H1 (cell line): ENCODE measurements around the gene ZBTB25. TPM values are rescaled to one million over a fixed set of nuclear protein-coding genes. Genes with fewer than 3 reads are reported as not detected.

Experiments used
- CTCF ChIA-PET: fragments of 300-600 bp; sonication (Branson Sonifier 250); formaldehyde crosslinking; loops from one replicate; lab custom pipeline; 2021; ENCODE audit not compliant: partially characterized antibody; lab: Charles Lee
- POLR2A ChIA-PET: fragments of 300-600 bp; sonication (Branson Sonifier 250); formaldehyde crosslinking; loops from one replicate; lab custom pipeline; 2021; ENCODE audit warnings: inconsistent platforms; ENCODE audit not compliant: partially characterized antibody; lab: Charles Lee
- DNase-seq, 2 experiments: peaks; one replicate each; pipeline versions ENCODE4 v3.0.0 to v3.0.0-alpha.2; 2010 to 2022; ENCODE audit warnings: low spot score in 2 of 2, low read depth in 1 of 2, mixed read lengths in 1 of 2
- FAIRE-seq: peaks from 2 replicates; lab custom pipeline; 2011; peaks lifted over from hg19 to GRCh38; lab: Jason Lieb, UNC
- H2AFZ ChIP-seq: 2 replicates; pipeline ENCODE4 v1.8.1; 2012; ENCODE audit warnings: low read length, inconsistent platforms
- H2AK5ac ChIP-seq: 2 replicates; pipeline ENCODE4 v1.6.1; 2013; ENCODE audit warnings: low read depth, low read length
- H2BK120ac ChIP-seq: replicated peaks from 2 replicates; pipeline ENCODE3; 2013; ENCODE audit warnings: low read depth, low read length, inconsistent platforms
- H2BK12ac ChIP-seq: 2 replicates; pipeline ENCODE4 v1.6.1; 2013; ENCODE audit warnings: low read depth, low read length
- H2BK15ac ChIP-seq: 2 replicates; pipeline ENCODE4 v1.6.1; 2013; ENCODE audit warnings: low read length
- H2BK20ac ChIP-seq: 2 replicates; pipeline ENCODE4 v1.6.1; 2013; ENCODE audit warnings: low read length
- H2BK5ac ChIP-seq: 2 replicates; pipeline ENCODE4 v1.6.1; 2013; ENCODE audit warnings: low read depth, low read length
- H3K14ac ChIP-seq: 2 replicates; pipeline ENCODE4 v1.6.1; 2013; ENCODE audit warnings: inconsistent platforms; ENCODE audit not compliant: insufficient read length
- H3K18ac ChIP-seq: 2 replicates; pipeline ENCODE4 v1.6.1; 2013; ENCODE audit warnings: low read length; ENCODE audit errors: extremely low read depth
- H3K23ac ChIP-seq: 2 replicates; pipeline ENCODE4 v1.6.1; 2013; ENCODE audit warnings: inconsistent platforms; ENCODE audit not compliant: insufficient read length
- H3K23me2 ChIP-seq: 2 replicates; pipeline ENCODE4 v1.6.1; 2013; ENCODE audit warnings: low read depth, low read length
- H3K27ac ChIP-seq: 2 replicates; pipeline ENCODE4 v1.6.1; 2011; ENCODE audit warnings: low read depth, low read length, inconsistent platforms
- H3K27me3 ChIP-seq, 4 experiments: replicated peaks in 1 of 4; 1 replicate in 1 of 4; 2 replicates in 3 of 4; pipeline versions ENCODE4 v1.6.1 to v1.8.1; 2011 to 2013; ENCODE audit warnings: low read length in 3 of 4, mild to moderate bottlenecking in 3 of 4, inconsistent platforms in 2 of 4, mixed read lengths in 2 of 4, moderate library complexity in 1 of 4; ENCODE audit not compliant: control insufficient read depth in 3 of 4, insufficient read depth in 3 of 4; ENCODE audit errors: extremely low read depth in 1 of 4
- H3K36me3 ChIP-seq, 4 experiments: 2 replicates each; pipeline versions ENCODE4 v1.6.1 to v1.8.1; 2011 to 2013; ENCODE audit warnings: mild to moderate bottlenecking in 4 of 4, low read length in 3 of 4, moderate library complexity in 2 of 4, control low read depth in 1 of 4, inconsistent platforms in 1 of 4; ENCODE audit not compliant: insufficient read depth in 4 of 4, control insufficient read depth in 2 of 4
- H3K4ac ChIP-seq: replicated peaks from 2 replicates; pipeline ENCODE3; 2013; ENCODE audit warnings: low read length, low read depth, mixed read lengths, inconsistent platforms; ENCODE audit not compliant: insufficient read length
- H3K4me1 ChIP-seq, 4 experiments: replicated peaks in 1 of 4; 1 replicate in 1 of 4; 2 replicates in 3 of 4; pipeline versions ENCODE4 v1.6.1 to v1.8.1; 2011 to 2013; ENCODE audit warnings: low read length in 3 of 4, inconsistent platforms in 2 of 4, mixed read lengths in 1 of 4; ENCODE audit not compliant: insufficient read depth in 4 of 4, control insufficient read depth in 3 of 4
- H3K4me2 ChIP-seq, 2 experiments: 2 replicates each; pipeline versions ENCODE4 v1.6.1 to v1.8.1; 2011 to 2013; ENCODE audit warnings: low read depth in 2 of 2, low read length in 2 of 2, control low read depth in 1 of 2, inconsistent platforms in 1 of 2, mild to moderate bottlenecking in 1 of 2; ENCODE audit not compliant: insufficient read depth in 1 of 2
- H3K4me3 ChIP-seq, 4 experiments: fragments of 200-600, 300-600 bp in 1 of 4; sonication (generic), shearing (Covaris generic), sonication (Bioruptor Twin) in 1 of 4; 2 replicates each; pipeline versions ENCODE4 v1.5.1 to v1.8.1; 2011 to 2016; ENCODE audit warnings: low read length in 4 of 4, low read depth in 3 of 4, control low read depth in 2 of 4, inconsistent platforms in 2 of 4, mild to moderate bottlenecking in 2 of 4, mixed read lengths in 1 of 4, moderate library complexity in 1 of 4; ENCODE audit not compliant: insufficient read depth in 2 of 4; ENCODE audit errors: extremely low read depth in 1 of 4
- H3K56ac ChIP-seq: replicated peaks from 2 replicates; pipeline ENCODE3; 2013; ENCODE audit warnings: low read depth, mild to moderate bottlenecking, mixed read lengths, low read length, inconsistent platforms; ENCODE audit not compliant: insufficient read length
- H3K79me1 ChIP-seq: 2 replicates; pipeline ENCODE4 v1.6.1; 2013; ENCODE audit warnings: low read depth, low read length, control low read depth
- H3K79me2 ChIP-seq, 2 experiments: 2 replicates each; pipeline versions ENCODE4 v1.6.1 to v1.8.1; 2012 to 2013; ENCODE audit warnings: low read length in 2 of 2, mild to moderate bottlenecking in 2 of 2, inconsistent platforms in 1 of 2; ENCODE audit not compliant: insufficient read depth in 2 of 2, control insufficient read depth in 1 of 2
- H3K9ac ChIP-seq, 4 experiments: replicated peaks in 1 of 4; 1 replicate in 1 of 4; 2 replicates in 3 of 4; pipeline versions ENCODE4 v1.6.1 to v1.8.1; 2011 to 2013; ENCODE audit warnings: low read depth in 3 of 4, low read length in 3 of 4, control low read depth in 2 of 4, mild to moderate bottlenecking in 2 of 4, moderate library complexity in 2 of 4, inconsistent platforms in 1 of 4; ENCODE audit errors: extremely low read depth in 1 of 4
- H3K9me3 ChIP-seq, 2 experiments: 2 replicates each; pipeline versions ENCODE4 v1.6.1 to v1.8.1; 2012 to 2013; ENCODE audit warnings: mild to moderate bottlenecking in 2 of 2, moderate library complexity in 2 of 2, control low read depth in 1 of 2, inconsistent platforms in 1 of 2, low read depth in 1 of 2, low read length in 1 of 2, mixed read lengths in 1 of 2; ENCODE audit not compliant: insufficient read depth in 2 of 2
- H4K20me1 ChIP-seq, 2 experiments: replicated peaks in 1 of 2; 2 replicates each; pipeline versions ENCODE3 to v1.8.1; 2011 to 2013; ENCODE audit warnings: inconsistent platforms in 2 of 2, low read length in 2 of 2, mild to moderate bottlenecking in 1 of 2; ENCODE audit not compliant: insufficient read depth in 2 of 2, control insufficient read depth in 1 of 2
- H4K5ac ChIP-seq: 2 replicates; pipeline ENCODE4 v1.6.1; 2013; ENCODE audit warnings: low read length, low read depth, mixed read lengths, inconsistent platforms; ENCODE audit not compliant: insufficient read length
- H4K8ac ChIP-seq: 2 replicates; pipeline ENCODE4 v1.8.0; 2013; ENCODE audit warnings: mild to moderate bottlenecking, moderate library complexity, low read length, inconsistent platforms; ENCODE audit not compliant: insufficient read depth; ENCODE audit errors: extremely low read depth
- H4K91ac ChIP-seq: replicated peaks from 2 replicates; pipeline ENCODE3; 2013; ENCODE audit warnings: low read length, mixed read lengths, inconsistent platforms; ENCODE audit not compliant: insufficient read length
- ASH2L ChIP-seq: fragments of 200-600, 300-600 bp; sonication (generic); IDR thresholded peaks from one replicate; pipeline ENCODE4 v1.7.1; 2017; ENCODE audit warnings: low read length
- ATF2 ChIP-seq: IDR thresholded peaks from 2 replicates; pipeline ENCODE4 v1.6.1; 2012; ENCODE audit warnings: low read length, inconsistent platforms
- CHD1 ChIP-seq: IDR thresholded peaks from 2 replicates; pipeline ENCODE4 v1.6.1; 2012; ENCODE audit warnings: low read depth, low read length, improper control_type of control experiment
- CREB1 ChIP-seq: IDR thresholded peaks from 2 replicates; pipeline ENCODE4 v1.6.1; 2012; ENCODE audit warnings: inconsistent platforms
- E2F6 ChIP-seq: IDR thresholded peaks from 2 replicates; pipeline ENCODE4 v1.6.1; 2012; ENCODE audit warnings: inconsistent platforms
- GTF2F1 ChIP-seq: IDR thresholded peaks from 2 replicates; pipeline ENCODE4 v1.6.1; 2012; ENCODE audit warnings: low read depth, low read length, improper control_type of control experiment, borderline replicate concordance
- HDAC2 ChIP-seq, 2 experiments: fragments of 300-600 bp in 1 of 2; sonication (generic) in 1 of 2; IDR thresholded peaks; 2 replicates each; pipeline ENCODE4 v1.6.1; 2011 to 2012; ENCODE audit warnings: low read depth in 2 of 2, low read length in 2 of 2, mild to moderate bottlenecking in 2 of 2, moderate library complexity in 2 of 2, borderline replicate concordance in 1 of 2, inconsistent platforms in 1 of 2
- POLR2A ChIP-seq, 2 experiments: IDR thresholded peaks; 1 replicate in 1 of 2; 2 replicates in 1 of 2; pipeline ENCODE4 v1.6.1; 2011; ENCODE audit warnings: low read depth in 2 of 2, low read length in 2 of 2, mild to moderate bottlenecking in 2 of 2; ENCODE audit errors: control extremely low read depth in 1 of 2
- TCF12 ChIP-seq: IDR thresholded peaks from 2 replicates; pipeline ENCODE4 v1.6.1; 2011; ENCODE audit warnings: low read depth, mild to moderate bottlenecking, low read length
- ZNF274 ChIP-seq: IDR thresholded peaks from 2 replicates; pipeline ENCODE4 v1.7.0; 2012; ENCODE audit warnings: low read length, borderline replicate concordance; ENCODE audit errors: extremely low read depth
- WGBS, 2 experiments: shearing (Covaris generic) in 1 of 2; methylation state at CpG; one replicate each; pipeline versions ENCODE4 v1.1.6 to v1.1.7; 2013 to 2015; ENCODE audit warnings: low lambda C conversion rate in 2 of 2, mixed read lengths in 2 of 2, inconsistent platforms in 1 of 2, low coverage in 1 of 2, missing lambda C conversion rate in 1 of 2; ENCODE audit not compliant: insufficient replicate concordance in 2 of 2, insufficient coverage in 1 of 2, insufficient read length in 1 of 2; ENCODE audit errors: extremely low coverage in 1 of 2, missing lambda C conversion rate in 1 of 2; 5-methylcytosine and 5-hydroxymethylcytosine counted together
- polyA plus RNA-seq, 7 experiments: library from polyadenylated mRNA; depleted of rRNA in 3 of 7; stranded (reverse) in 5 of 7; unstranded in 2 of 7; fragments of >200 nt in 5 of 7; fragments of 200-250 nt in 2 of 7; gene quantifications; 1 replicate in 5 of 7; 2 replicates in 1 of 7; 4 replicates in 1 of 7; pipeline versions ENCODE4 v1.2.1 to v1.2.3, GENCODE V29; 2011 to 2013; ENCODE audit warnings: missing spikeins in 2 of 7, mixed read lengths in 2 of 7
- total RNA-seq: library from RNA; stranded (reverse); fragmentation: NEBNext Ultra II Directional; extraction: Animal tissue kit (Norgen Biotek cat#: 25700); gene quantifications from 2 replicates; pipeline ENCODE4 v1.2.1, GENCODE V29; 2021

Gene ZBTB25
- total and polyA plus RNA-seq, 2 of the 8 experiments (the other 6 are each of a cell fraction or from before 2014, with no cell fraction given), result 5.4 to 11.4 TPM

- H2BK5ac ChIP-seq, result no peak within 1 kb of the TSS
- H3K79me1 ChIP-seq, result no peaks in the 10 kb centered on the region
- no peak within 1 kb of the TSS for H3K23ac ChIP-seq
- H3K9me3 ChIP-seq, result no peaks in the 10 kb centered on the region
- H3K23me2 ChIP-seq, result peaks cover 13% of the 10 kb centered on the region
- no peak for FAIRE-seq
- peak within 1 kb of the TSS; percentile 83; the same call in 1 of the 2 replicates for H2AFZ ChIP-seq
- ChIA-PET CTCF (interaction anchor here (0.6 to 2.0 kb wide), 9 partner anchors 10 to 171 kb away, joined by 3 to 6 read pairs (median 3); no protein-coding TSS in a partner anchor), POLR2A (interaction anchor here (0.7 to 6.1 kb wide), 8 partner anchors 8 to 128 kb away, joined by 3 to 52 read pairs (median 6); partner anchors contain the start of genes MTHFD1, ZBTB1 and ZBTB25)
- WGBS, 2 experiments, result 3% methylated on average over 42 of the region's 74 CpGs; no CpG with 5 or more reads in 1 of the 2 experiments
- no peak within 1 kb of the TSS for H2BK20ac ChIP-seq
- DNase-seq, result peak; percentile 50 to 91
- no peak within 1 kb of the TSS for H3K27ac ChIP-seq
- peak within 1 kb of the TSS in 3 of 4 experiments; percentile 26 to 40 (median 39); a peak in 6 of 7 replicates for H3K9ac ChIP-seq
- H2BK12ac ChIP-seq, result no peak within 1 kb of the TSS
- peak within 1 kb of the TSS; percentile 51 to 70 (median 63) for H3K4me3 ChIP-seq
- no peak within 1 kb of the TSS for H4K5ac ChIP-seq
- H3K14ac ChIP-seq, result no peak within 1 kb of the TSS
- no peaks in the 10 kb centered on the region for H3K27me3 ChIP-seq
- no peak within 1 kb of the TSS for H4K91ac ChIP-seq
- no peak within 1 kb of the TSS for H2AK5ac ChIP-seq
- no peak within 1 kb of the TSS for H3K4ac ChIP-seq
- peaks cover 0 to 6% (median 4%) of the 10 kb centered on the region in 4 experiments; a peak in 4 of 7 replicates for H3K4me1 ChIP-seq
- H4K20me1 ChIP-seq, result peaks cover 2 to 3% of the 10 kb centered on the region in 2 experiments
- H2BK120ac ChIP-seq, result no peak within 1 kb of the TSS
- no peak within 1 kb of the TSS for H4K8ac ChIP-seq
- H2BK15ac ChIP-seq, result no peak within 1 kb of the TSS
- peaks cover 0 to 4% (median 0%) of the 10 kb centered on the region in 4 experiments; a peak in 3 of 8 replicates for H3K36me3 ChIP-seq
- H3K79me2 ChIP-seq, result no peaks in the 10 kb centered on the region
- peak within 1 kb of the TSS; percentile 85 to 89 for H3K4me2 ChIP-seq
- H3K18ac ChIP-seq, result no peak within 1 kb of the TSS; the same call in 1 of the 2 replicates
- H3K56ac ChIP-seq, result no peak within 1 kb of the TSS
- TF ChIP-seq POLR2A (IDR thresholded peaks at IDR 0.05; ENCODE audit: control extremely low read depth in 1 of 2, low read depth in 2 of 2, low read length in 2 of 2) (peak; percentile 21 to 38; a peak in 2 of 3 replicates), HDAC2 (IDR thresholded peaks at IDR 0.05; ENCODE audit: borderline replicate concordance in 1 of 2, low read depth in 2 of 2, low read length in 2 of 2) (no peak), TCF12 (no peak), ZNF274 (no peak), GTF2F1 (no peak), CREB1 (no peak), E2F6 (peak; percentile 51), ASH2L (no peak), ATF2 (no peak), CHD1 (no peak)
These were observed 38.3 kb downstream of the ZBTB25 start, which contains the start of gene AKAP5 for GRCh38 chr14:64465191-64465822. TSS of gene AKAP5 (plus strand) at chr14:64465499. CDS start at chr14:64468395, 2,896 bp downstream.
